Measurements from ENCODE around the gene LUM.

LUM gene, protein sequence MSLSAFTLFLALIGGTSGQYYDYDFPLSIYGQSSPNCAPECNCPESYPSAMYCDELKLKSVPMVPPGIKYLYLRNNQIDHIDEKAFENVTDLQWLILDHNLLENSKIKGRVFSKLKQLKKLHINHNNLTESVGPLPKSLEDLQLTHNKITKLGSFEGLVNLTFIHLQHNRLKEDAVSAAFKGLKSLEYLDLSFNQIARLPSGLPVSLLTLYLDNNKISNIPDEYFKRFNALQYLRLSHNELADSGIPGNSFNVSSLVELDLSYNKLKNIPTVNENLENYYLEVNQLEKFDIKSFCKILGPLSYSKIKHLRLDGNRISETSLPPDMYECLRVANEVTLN

GRCh38 chr12:91111366-91112325 lies at the start of gene LUM:
Gene LUM (minus strand): TSS chr12:91111494. CDS start chr12:91108979, 2,515 bp downstream.
- H3K4me3 Mint-ChIP-seq: no peak within 1 kb of the TSS
- peaks cover 9% of the 10 kb centered on the region for H3K27me3 Mint-ChIP-seq
- no peak for DNase-seq
- H3K4me1 Mint-ChIP-seq (ENCODE audit: low read depth): no peaks in the 10 kb centered on the region
- no peaks in the 10 kb centered on the region for H3K36me3 Mint-ChIP-seq (ENCODE audit: low read depth)
- H3K9me3 Mint-ChIP-seq: no peaks in the 10 kb centered on the region
- H3K27ac Mint-ChIP-seq: no peak within 1 kb of the TSS

- H3K4me3 Mint-ChIP-seq: no peak overlapping the region
- H3K4me1 Mint-ChIP-seq (ENCODE audit: low read depth): no peaks in the 10 kb centered on the region
- H3K27ac Mint-ChIP-seq: no peak overlapping the region
- no peaks in the 10 kb centered on the region for H3K36me3 Mint-ChIP-seq (ENCODE audit: low read depth)
- no peak for DNase-seq
- no peaks in the 10 kb centered on the region for H3K9me3 Mint-ChIP-seq
- no peaks in the 10 kb centered on the region for H3K27me3 Mint-ChIP-seq
Observed at GRCh38 chr12:91161009-91161408, 49.7 kb upstream of the LUM start.

- Mint-ChIP-seq H3K9me3 (no peaks in the 10 kb centered on the region), H3K27ac (no peak overlapping the region), H3K4me3 (no peak overlapping the region), H3K27me3 (no peaks in the 10 kb centered on the region), H3K36me3 (ENCODE audit: low read depth) (no peaks in the 10 kb centered on the region), H3K4me1 (ENCODE audit: low read depth) (no peaks in the 10 kb centered on the region)
- no peak for DNase-seq
Observed at GRCh38 chr12:91155990-91156389, 44.7 kb upstream of the LUM start.

GRCh38 chr12:91154131-91154530 lies 42.8 kb upstream of the LUM start:
- no peaks in the 10 kb centered on the region for H3K4me1 Mint-ChIP-seq (ENCODE audit: low read depth)
- H3K36me3 Mint-ChIP-seq (ENCODE audit: low read depth): no peaks in the 10 kb centered on the region
- H3K9me3 Mint-ChIP-seq: peaks cover 2% of the 10 kb centered on the region

GRCh38 chr12:91144053-91144452 lies 32.8 kb upstream of the LUM start:
- Mint-ChIP-seq H3K27ac (no peak overlapping the region), H3K9me3 (no peaks in the 10 kb centered on the region), H3K36me3 (ENCODE audit: low read depth) (no peaks in the 10 kb centered on the region), H3K4me1 (ENCODE audit: low read depth) (no peaks in the 10 kb centered on the region), H3K27me3 (no peaks in the 10 kb centered on the region), H3K4me3 (no peak overlapping the region)
- DNase-seq: no peak

More at GRCh38 chr12:91154131-91154530, 42.8 kb upstream of the LUM start:
- H3K27ac Mint-ChIP-seq: no peak overlapping the region
- DNase-seq: no peak
- no peaks in the 10 kb centered on the region for H3K27me3 Mint-ChIP-seq
- no peak overlapping the region for H3K4me3 Mint-ChIP-seq

DNA sequence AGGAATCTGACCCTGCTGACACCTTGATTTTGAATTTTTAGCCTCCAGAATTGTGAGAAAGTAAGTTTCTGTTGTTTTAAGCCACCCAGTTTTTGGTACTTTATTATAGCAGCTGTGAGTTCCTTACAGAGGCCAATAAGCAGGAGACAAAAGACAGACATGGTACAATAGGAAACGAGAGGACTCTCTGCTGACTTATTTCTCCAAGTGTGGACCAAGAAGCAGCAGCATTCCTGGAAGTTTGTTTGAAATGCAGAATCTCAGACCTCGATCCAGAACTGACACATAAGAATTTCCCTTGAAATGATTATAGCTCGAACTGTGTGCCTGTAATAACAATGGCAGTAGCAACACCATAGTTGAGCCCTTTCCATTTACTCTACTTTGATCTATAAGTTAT lies 31.9 kb upstream of the LUM start:
- no peak overlapping the region for H3K4me3 Mint-ChIP-seq
- H3K4me1 Mint-ChIP-seq (ENCODE audit: low read depth): no peaks in the 10 kb centered on the region
- no peak for DNase-seq

DNA sequence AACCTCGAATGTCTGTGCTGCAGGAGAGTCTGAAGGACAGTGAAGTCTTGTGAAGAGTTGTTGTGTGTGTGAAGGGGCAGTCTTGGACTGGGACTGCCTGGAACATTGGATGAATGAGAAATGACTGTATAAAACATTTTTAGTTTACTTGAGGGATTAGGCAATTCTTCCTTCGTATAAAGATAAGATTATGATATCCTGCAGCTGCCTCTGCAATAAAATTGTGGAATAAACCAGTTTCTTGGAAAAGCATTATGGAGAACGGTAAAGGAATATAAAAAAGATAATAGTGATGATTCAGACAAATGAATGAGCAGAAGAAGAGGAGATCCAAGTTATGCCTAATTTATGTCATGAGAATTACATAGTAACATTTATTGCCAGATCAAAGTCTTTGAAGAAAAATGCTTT lies 30.9 kb upstream of the LUM start:
- no peak for DNase-seq
- Mint-ChIP-seq H3K9me3 (no peaks in the 10 kb centered on the region), H3K36me3 (ENCODE audit: low read depth) (no peaks in the 10 kb centered on the region), H3K4me3 (no peak overlapping the region), H3K27ac (no peak overlapping the region), H3K27me3 (peaks cover 7% of the 10 kb centered on the region), H3K4me1 (ENCODE audit: low read depth) (no peaks in the 10 kb centered on the region)

More for the DNA sequence above, 31.9 kb upstream of the LUM start:
- no peaks in the 10 kb centered on the region for H3K36me3 Mint-ChIP-seq (ENCODE audit: low read depth)
- H3K9me3 Mint-ChIP-seq: no peaks in the 10 kb centered on the region
- H3K27me3 Mint-ChIP-seq: no peaks in the 10 kb centered on the region
- H3K27ac Mint-ChIP-seq: no peak overlapping the region

DNA sequence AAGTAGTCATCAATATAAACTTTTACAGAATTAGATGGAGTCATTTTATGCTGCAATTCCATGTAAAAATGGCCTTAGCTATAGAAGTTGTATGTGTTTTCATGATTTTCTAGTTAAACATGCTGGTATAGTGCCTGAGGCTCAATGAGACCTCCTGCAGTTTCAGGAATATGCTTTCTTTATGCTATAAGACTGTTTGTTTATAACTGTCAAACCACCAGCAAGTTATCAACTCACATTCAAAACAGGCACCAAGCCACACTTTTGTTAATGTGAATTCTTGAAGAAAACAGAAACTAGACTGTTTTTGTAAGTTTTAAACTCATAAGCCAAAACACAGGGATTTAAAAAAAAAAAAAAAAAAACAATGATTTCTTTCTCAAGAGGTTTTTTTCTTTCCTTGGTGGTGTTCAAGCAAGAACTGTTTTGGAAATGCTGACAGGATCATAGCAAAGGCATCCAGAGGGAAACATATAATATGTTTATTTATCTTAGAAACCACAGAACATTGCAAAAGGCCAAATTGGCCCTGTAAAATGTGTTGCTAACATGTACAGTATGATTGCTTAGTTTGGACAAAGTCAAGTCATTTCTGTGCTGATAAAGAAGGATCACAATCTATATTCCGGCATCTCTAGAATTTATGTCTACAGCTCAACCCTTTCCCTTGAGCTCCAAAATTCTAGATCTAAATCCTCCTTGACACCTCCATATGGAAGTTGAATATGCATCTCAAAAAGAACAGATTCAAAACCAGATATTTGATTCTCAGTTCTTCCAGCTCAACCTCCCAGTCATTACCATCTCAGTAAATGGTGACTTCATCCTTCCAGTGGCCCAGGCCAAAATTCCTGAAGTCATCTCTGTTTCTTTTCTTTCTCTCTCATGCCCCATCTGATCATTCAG lies 29.0 kb upstream of the LUM start:
- Mint-ChIP-seq H3K9me3 (peaks cover 1% of the 10 kb centered on the region), H3K4me3 (no peak overlapping the region), H3K4me1 (ENCODE audit: low read depth) (no peaks in the 10 kb centered on the region), H3K36me3 (ENCODE audit: low read depth) (no peaks in the 10 kb centered on the region), H3K27ac (no peak overlapping the region), H3K27me3 (peaks cover 9% of the 10 kb centered on the region)
- no peak for DNase-seq

DNA sequence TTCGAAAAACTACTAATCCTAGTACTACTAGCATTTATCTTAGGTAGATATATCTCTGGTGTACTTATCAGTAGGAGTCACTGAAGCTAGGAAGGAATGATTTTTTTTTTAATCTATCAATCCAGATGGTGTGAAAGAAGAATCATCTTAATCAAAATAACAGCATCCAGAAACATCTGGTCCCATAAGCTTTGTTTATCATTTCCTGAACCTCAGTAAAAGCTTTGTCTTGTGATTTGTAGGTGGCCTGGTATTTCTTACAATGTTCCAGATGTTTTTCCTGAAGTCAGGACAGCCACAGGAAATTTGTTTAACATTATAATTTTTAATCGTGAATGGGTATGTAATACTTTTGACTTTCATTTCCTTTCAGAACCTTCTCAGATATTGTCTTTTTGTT lies 28.0 kb upstream of the LUM start:
- Mint-ChIP-seq H3K4me1 (ENCODE audit: low read depth) (no peaks in the 10 kb centered on the region), H3K9me3 (peaks cover 4% of the 10 kb centered on the region), H3K27me3 (peaks cover 11% of the 10 kb centered on the region), H3K36me3 (ENCODE audit: low read depth) (no peaks in the 10 kb centered on the region), H3K4me3 (no peak overlapping the region), H3K27ac (no peak overlapping the region)
- DNase-seq: no peak

DNA sequence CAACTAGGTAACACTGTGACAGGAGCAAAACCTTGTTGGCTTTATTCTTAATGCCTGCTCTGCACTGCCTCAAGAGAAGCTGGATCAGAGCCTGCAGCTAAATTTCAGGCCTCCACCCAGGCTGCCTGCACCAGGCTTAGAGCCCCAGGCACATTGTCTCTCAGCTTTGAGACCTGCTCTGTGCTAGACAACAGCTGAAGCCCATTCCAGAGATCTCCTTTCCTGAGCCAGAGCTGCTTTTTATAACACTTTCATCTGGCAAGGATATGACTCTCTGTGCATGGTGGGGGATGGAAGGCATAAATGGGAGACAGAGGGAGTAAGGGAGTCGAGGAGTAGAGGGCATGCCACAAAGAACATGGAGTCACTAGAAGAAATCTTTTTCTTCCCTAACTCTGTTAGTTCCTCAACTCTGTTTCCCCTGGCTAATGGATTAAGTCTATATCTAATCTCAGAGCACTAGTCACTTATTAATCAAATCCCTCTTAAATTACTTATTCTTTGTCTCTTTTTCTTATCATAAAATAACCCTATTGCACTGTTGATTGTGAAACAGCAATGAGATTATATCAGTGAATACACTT lies 27.1 kb upstream of the LUM start:
- H3K9me3 Mint-ChIP-seq: peaks cover 4% of the 10 kb centered on the region
- no peaks in the 10 kb centered on the region for H3K36me3 Mint-ChIP-seq (ENCODE audit: low read depth)
- H3K27ac Mint-ChIP-seq: no peak overlapping the region
- peaks cover 11% of the 10 kb centered on the region for H3K27me3 Mint-ChIP-seq
- no peaks in the 10 kb centered on the region for H3K4me1 Mint-ChIP-seq (ENCODE audit: low read depth)
- no peak overlapping the region for H3K4me3 Mint-ChIP-seq
- DNase-seq: no peak

DNA sequence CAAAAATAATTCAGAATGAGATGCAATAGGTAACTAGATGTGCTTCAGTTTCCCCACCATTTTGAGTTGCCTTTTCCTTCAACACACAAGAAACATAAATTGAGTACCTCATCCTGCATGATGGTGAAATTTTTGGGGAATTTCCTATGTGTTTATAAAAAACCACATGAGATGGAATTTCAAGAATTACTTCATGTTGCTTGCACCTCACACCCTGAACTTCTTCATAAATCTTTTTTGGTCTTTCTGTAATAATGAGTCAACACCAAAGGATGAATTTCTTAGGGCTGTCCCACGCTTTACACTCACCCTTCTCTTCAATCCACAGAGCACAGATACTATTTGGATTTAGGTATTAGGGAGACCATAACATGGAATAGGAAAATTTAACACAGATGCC lies 22.6 kb upstream of the LUM start:
- peaks cover 11% of the 10 kb centered on the region for H3K27me3 Mint-ChIP-seq
- H3K4me3 Mint-ChIP-seq: no peak overlapping the region
- DNase-seq: no peak
- H3K36me3 Mint-ChIP-seq (ENCODE audit: low read depth): no peaks in the 10 kb centered on the region
- no peak overlapping the region for H3K27ac Mint-ChIP-seq
- H3K9me3 Mint-ChIP-seq: peaks cover 4% of the 10 kb centered on the region
- H3K4me1 Mint-ChIP-seq (ENCODE audit: low read depth): no peaks in the 10 kb centered on the region

- Mint-ChIP-seq H3K9me3 (no peaks in the 10 kb centered on the region), H3K27ac (no peak overlapping the region), H3K27me3 (no peaks in the 10 kb centered on the region), H3K4me1 (ENCODE audit: low read depth) (no peaks in the 10 kb centered on the region), H3K4me3 (no peak overlapping the region), H3K36me3 (ENCODE audit: low read depth) (no peaks in the 10 kb centered on the region)
- DNase-seq: no peak
Observed at GRCh38 chr12:91129662-91130362, 18.5 kb upstream of the LUM start.

GRCh38 chr12:91127751-91128150 lies 16.5 kb upstream of the LUM start:
- Mint-ChIP-seq H3K9me3 (no peaks in the 10 kb centered on the region), H3K36me3 (ENCODE audit: low read depth) (no peaks in the 10 kb centered on the region), H3K27ac (no peak overlapping the region), H3K4me1 (ENCODE audit: low read depth) (no peaks in the 10 kb centered on the region), H3K4me3 (no peak overlapping the region), H3K27me3 (no peaks in the 10 kb centered on the region)
- DNase-seq: no peak

Measured in activated T-cell treated with anti-CD3 and anti-CD28 coated beads, Interleukin-2, amount 50 U/mL, for 24 hours (primary cell).